Measurements from ENCODE around the gene SCN10A.

The SCN10A gene

GRCh38 chr3:38756892-38757291, 59.1 kb downstream of the SCN10A start:
- no peak for DNase-seq (ENCODE audit: low read depth)
- H3K4me3 ChIP-seq (ENCODE audit: low read depth, low read length): no peak overlapping the region
- no peak for TF ChIP-seq CTCF (IDR thresholded peaks at IDR 0.05; ENCODE audit: control insufficient read depth, extremely low read depth, insufficient read depth)

- TF ChIP-seq CTCF (IDR thresholded peaks at IDR 0.05; ENCODE audit: control insufficient read depth, extremely low read depth, insufficient read depth): no peak
- DNase-seq (ENCODE audit: low read depth): no peak
Observed at GRCh38 chr3:38755130-38755529, 60.9 kb downstream of the SCN10A start.

GRCh38 chr3:38746641-38747040, 69.4 kb downstream of the SCN10A start:
- DNase-seq (ENCODE audit: low read depth): no peak
- H3K4me3 ChIP-seq (ENCODE audit: low read depth, low read length): no peak overlapping the region
- no peak for TF ChIP-seq CTCF (IDR thresholded peaks at IDR 0.05; ENCODE audit: control insufficient read depth, extremely low read depth, insufficient read depth)

More at GRCh38 chr3:38755130-38755529, 60.9 kb downstream of the SCN10A start:
- H3K4me3 ChIP-seq (ENCODE audit: low read depth, low read length): no peak overlapping the region

DNA sequence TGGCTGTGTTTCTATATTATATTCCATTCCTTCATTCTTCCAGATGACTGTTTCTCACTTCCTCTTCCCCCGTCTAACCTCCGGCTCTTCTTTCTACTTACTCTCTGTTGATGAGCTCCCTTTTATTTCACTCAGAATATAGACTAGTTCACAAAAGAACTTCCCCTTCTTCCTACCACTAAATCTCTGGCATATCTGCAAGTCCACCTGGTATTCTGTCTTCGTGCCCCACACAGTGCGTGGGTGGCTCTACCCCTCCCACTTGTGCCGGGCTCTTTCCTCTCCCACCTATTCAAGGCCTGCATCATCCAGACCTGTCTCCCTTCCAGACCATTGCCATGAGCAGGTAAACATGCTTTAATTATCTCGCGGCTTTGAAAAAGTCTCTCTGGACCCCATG, 73.0 kb downstream of the SCN10A start:
- no peak overlapping the region for H3K4me3 ChIP-seq (ENCODE audit: low read depth, low read length)
- no peak for TF ChIP-seq CTCF (IDR thresholded peaks at IDR 0.05; ENCODE audit: control insufficient read depth, extremely low read depth, insufficient read depth)
- DNase-seq (ENCODE audit: low read depth): no peak

- TF ChIP-seq CTCF (IDR thresholded peaks at IDR 0.05; ENCODE audit: control insufficient read depth, extremely low read depth, insufficient read depth): no peak
- H3K4me3 ChIP-seq (ENCODE audit: low read depth, low read length): no peak overlapping the region
- no peak for DNase-seq (ENCODE audit: low read depth)
Observed at GRCh38 chr3:38742550-38742949, 73.5 kb downstream of the SCN10A start.

DNA sequence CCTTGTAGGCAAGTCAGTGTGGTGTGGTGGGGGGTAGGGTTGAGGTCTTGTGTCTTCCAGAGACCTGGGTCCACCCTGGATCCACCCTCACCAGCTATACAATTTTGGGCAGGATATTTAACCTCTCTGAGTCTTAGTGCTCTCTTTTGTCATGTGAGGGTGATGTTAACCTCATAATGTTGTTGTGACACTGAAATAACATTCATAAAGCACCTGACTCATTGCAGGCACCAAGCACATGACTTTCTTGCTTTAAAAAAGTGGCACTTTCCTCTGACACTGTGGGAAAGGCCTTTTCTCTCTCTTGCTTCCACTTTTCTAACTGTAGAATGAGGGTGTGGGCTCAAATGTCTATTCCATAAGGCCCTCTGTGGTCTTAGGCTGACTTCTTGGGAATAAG, 75.5 kb downstream of the SCN10A start:
- TF ChIP-seq CTCF (IDR thresholded peaks at IDR 0.05; ENCODE audit: control insufficient read depth, extremely low read depth, insufficient read depth): no peak
- no peak overlapping the region for H3K4me3 ChIP-seq (ENCODE audit: low read depth, low read length)
- no peak for DNase-seq (ENCODE audit: low read depth)

- no peak for DNase-seq (ENCODE audit: low read depth)
- no peak overlapping the region for H3K4me3 ChIP-seq (ENCODE audit: low read depth, low read length)
- no peak for TF ChIP-seq CTCF (IDR thresholded peaks at IDR 0.05; ENCODE audit: control insufficient read depth, extremely low read depth, insufficient read depth)
Observed at GRCh38 chr3:38739931-38740330, 76.1 kb downstream of the SCN10A start.
